GM21723 (cell line): ENCODE results near the gene SPPL2C.

Experiments used
- ATAC-seq: cut with Tn5 transposase; IDR thresholded peaks from one replicate; pipeline ENCODE4 v1.9.1; 2021; ENCODE audit warnings: mild to moderate bottlenecking, moderate library complexity; ENCODE audit not compliant: unreplicated experiment

The SPPL2C gene, protein sequence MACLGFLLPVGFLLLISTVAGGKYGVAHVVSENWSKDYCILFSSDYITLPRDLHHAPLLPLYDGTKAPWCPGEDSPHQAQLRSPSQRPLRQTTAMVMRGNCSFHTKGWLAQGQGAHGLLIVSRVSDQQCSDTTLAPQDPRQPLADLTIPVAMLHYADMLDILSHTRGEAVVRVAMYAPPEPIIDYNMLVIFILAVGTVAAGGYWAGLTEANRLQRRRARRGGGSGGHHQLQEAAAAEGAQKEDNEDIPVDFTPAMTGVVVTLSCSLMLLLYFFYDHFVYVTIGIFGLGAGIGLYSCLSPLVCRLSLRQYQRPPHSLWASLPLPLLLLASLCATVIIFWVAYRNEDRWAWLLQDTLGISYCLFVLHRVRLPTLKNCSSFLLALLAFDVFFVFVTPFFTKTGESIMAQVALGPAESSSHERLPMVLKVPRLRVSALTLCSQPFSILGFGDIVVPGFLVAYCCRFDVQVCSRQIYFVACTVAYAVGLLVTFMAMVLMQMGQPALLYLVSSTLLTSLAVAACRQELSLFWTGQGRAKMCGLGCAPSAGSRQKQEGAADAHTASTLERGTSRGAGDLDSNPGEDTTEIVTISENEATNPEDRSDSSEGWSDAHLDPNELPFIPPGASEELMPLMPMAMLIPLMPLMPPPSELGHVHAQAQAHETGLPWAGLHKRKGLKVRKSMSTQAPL

DNA sequence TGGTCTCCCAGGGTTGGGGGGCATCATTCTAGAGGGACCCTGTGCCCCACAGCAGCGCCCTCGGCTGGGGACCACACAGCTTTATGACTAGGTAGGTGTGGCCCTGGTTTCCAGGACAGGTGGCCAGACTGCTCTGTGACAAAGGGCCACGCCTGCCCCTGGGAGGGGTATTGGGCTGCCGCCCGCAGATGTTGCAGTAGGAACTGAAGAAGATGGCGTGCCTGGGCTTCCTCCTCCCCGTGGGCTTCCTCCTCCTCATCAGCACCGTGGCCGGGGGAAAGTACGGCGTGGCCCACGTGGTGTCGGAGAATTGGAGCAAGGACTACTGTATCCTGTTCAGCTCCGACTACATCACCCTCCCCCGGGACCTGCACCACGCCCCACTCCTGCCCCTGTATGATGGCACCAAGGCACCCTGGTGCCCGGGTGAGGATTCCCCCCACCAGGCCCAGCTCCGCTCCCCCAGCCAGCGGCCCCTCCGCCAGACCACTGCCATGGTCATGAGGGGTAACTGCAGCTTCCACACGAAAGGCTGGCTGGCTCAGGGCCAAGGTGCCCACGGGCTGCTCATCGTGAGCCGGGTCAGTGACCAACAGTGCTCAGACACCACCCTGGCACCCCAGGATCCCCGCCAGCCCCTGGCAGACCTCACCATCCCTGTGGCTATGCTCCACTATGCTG lies at the start of gene SPPL2C:
Gene SPPL2C, plus strand, starts transcription at position 187 of the 681 bp plus-strand sequence. Its CDS starts 26 bp downstream, at position 213.
- ATAC-seq, result no peak

DNA sequence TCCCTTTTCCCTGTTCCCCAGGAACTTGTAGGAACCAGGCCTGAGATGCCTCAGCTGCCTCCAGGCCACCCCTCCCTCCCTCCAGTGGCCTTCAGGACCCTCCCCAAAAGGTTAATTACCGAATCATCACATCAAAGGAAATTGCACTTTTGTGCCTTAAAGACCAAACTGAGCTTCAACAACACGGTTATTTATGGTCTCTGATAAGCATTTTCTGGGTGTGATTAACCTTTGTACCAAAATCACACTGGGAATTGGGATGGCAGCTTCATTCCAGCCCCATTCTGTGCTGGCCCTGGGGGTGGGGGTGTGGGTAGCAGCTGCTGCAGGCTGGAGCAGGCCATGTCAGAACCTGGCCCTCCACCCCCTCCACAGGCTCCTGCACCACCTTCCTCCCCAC lies 43.9 kb upstream of the SPPL2C start:
- ATAC-seq, result no peak

DNA sequence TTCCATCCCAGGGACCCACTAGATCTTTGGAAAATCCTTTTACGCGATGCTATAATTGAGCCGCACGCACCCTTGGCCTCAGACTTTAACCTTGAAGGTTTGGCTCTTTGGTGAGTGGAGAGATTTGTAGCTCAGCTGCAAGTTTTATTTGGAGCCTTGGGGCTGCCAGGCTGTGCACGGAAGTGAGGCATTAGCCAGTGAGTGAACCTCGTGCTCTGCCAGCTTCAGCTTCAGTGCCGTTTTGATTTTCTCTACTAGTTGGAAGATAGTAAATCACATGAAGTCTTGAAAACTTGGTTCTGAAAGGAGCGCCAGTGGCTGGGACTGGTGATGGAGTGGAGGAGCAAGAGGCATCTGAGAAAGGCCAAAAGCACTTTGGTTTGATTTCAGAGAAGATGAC lies 43.3 kb upstream of the SPPL2C start:
- no peak for ATAC-seq

DNA sequence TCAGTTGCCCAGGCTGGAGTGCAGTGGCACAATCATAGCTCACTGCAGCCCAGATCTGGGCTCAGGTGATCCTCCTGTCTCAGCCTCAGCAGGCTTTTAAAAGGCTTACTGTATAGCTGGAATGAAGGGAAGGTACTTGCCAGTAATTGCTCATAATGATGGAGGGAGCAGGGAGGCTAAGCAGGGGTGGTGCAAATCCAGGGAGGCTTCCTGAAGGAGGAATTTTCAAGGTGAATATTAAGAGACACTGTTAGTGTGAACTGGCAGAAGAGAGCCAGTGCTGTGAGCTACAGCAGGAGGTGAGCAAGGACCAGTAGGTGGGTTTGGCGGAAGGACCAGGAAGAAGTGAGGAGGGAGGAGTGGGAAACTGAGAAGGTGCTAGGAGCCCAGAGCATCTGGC lies 35.8 kb upstream of the SPPL2C start:
- ATAC-seq, result no peak

DNA sequence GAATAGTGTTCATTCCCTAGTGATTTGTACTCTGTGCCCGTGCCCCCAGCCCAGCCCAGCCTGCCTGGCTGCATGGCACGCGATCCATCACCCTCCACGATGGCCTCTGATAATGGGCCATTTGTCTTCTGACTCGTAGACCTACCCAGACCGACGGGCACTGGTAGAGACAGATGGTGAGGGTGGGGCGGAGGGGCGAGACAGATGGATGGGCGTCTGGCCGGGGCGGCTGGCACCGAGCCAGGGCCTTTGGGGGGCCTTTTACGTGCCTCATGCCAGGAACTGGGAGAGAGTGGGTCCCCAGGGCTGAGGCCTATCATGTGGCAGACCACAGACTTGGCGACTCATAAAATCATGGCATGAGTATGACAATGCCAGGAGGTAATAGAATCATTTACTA lies 35.2 kb upstream of the SPPL2C start:
- ATAC-seq, result no peak

DNA sequence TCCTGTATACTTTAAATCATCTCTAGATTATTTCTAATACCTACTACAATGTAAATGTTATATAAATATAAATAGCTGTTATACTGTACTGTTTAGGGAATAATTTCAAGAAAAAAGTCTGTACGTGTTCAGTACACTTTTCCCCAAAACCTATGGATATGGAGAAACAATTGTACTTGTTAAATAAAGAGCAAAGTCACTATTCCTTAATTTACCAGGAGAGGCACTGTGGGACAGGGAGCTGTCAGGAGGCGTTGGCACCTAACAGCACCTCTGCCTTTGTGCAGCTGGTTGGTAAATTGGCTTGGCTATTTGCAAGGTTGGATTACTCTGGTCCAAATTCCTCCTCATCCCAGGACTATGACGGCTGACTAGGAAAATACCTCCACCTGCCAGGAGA lies 32.6 kb upstream of the SPPL2C start:
- ATAC-seq, result no peak

DNA sequence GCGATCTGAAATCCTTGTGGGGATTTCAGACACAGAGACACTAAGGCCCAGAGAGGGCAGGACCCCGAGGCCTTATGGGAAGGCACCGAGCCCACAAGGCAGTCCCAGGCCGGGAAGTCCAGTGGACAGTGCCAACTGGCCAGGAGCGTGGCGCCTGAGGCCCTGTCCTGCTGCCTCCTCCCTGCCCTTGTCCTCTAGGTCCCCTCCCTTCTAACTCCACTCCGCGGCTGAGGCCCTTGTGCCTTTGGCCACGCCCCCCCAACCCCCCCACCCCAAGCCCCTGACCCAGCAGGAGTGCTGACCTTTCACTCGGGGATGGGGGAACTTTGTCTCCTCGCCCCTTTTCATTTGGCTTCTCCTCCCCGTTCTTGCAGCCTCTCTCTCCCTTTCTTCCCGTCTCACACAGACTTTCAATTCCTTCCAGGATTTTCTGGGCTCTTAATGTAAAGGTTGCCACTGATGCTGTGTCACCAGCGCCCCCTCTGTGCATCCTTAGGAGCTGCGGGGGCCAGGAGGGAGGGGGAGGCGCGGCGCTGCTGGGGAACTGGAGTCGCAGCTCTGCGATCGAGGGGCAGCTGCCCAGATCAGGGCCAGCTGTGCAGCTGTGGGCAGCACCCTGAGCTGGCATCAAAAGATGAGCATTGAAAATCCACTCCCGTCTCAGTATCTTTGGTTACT lies 31.5 kb upstream of the SPPL2C start:
- no peak for ATAC-seq

DNA sequence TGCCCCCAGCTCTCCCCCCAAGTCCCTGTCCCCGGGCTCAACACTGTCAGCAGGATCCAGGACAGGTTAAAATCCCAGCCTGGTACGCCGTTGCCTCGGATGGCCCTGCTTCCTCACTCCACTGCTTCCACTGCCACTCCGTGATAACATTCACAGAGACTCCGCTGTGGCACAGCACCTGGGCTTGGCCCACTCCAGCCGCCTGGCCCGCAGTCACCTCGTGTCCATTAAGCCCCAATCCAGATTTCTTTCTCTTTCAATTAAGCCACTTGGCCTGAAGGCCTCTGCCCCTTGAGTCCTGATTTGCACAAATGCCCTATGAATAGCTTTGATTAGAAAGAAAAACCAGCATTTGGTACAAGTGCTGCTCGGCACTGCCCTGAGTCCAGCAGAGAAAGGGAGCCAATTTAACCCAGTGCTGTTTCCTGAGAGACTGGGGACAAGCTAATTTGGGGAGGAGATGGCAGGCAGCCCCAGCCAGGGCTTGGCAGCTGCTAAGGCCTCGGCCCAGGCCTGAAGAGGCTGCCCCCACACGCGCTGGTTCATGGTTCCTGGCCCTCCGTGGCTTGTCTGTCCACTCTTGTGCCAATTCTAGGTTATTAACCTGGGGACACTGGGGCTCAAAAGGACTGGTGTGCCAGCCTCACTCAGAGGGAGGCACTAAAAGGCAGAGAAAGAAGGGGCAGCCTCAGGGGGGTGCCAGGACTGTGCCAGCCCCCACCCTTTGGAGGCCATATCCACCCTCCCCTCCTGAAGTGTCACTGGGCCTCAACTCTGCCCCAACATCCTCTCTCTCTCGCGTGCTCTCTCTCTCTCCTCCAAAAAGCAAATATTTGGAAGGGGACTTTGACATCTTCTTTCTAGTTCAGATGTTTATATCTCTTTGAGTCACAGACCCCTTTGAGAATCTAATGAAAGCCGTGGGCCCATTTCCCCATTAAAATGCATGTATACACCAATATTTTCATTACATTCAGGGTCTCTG lies 29.8 kb upstream of the SPPL2C start:
- no peak for ATAC-seq

DNA sequence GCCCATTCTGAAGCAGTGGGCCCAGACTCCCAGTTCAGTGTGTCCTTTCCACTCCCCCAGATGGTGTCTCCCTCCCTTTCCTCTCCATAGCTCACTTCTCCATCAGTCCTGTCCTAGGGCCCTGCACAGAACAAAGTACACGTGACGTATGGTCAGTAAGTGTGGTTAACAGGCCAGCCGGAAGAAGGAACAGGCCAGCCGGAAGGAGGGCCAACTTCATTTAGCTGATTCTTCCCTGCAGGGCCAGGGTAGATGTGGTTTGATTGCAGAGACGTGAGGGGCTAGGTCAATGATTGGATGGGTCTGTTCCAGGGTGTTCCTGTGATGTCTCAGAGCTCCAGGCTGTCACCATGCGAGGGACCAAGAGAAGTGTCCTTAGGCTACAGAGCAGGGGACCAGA lies 28.9 kb upstream of the SPPL2C start:
- ATAC-seq, result no peak

DNA sequence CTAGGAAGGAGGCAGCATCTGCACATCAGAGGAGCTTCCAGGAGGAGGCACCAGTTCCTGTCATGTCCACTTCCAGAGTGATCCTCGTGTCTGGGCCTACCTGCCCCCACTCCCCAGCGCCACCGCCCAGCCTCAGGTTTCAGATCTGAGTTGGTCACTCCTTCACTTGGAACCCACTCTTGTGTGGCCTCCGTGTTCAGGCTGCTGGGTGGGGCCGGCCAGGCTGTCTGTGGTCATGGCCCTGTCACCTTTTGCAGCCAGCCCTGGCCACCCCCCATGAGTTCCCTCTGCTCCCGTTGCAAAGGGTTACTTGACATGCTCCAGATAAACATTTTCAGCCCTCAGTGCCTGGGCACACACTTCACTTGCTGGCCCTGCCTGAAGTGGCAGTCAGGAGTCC lies 26.6 kb upstream of the SPPL2C start:
- ATAC-seq, result no peak

DNA sequence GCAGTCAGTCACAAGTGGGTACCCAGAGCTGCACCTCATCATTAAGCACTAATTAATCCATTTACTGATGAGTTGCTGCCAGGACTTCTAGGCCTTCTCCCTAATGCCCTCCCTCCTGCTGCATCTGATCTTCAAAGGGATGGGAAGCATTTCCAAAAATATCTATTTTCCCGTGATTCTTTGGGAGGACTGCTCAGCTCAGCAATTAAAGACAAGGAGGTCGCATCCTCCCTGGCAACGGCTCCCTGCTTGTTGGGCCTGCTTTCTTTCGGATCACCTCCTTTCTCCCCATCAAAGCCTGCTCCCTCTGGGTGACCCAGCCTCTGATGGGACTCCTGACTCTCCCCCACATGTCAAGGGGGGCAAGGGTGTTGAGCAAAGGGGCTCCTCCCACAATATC lies 26.0 kb upstream of the SPPL2C start:
- ATAC-seq, result no peak

DNA sequence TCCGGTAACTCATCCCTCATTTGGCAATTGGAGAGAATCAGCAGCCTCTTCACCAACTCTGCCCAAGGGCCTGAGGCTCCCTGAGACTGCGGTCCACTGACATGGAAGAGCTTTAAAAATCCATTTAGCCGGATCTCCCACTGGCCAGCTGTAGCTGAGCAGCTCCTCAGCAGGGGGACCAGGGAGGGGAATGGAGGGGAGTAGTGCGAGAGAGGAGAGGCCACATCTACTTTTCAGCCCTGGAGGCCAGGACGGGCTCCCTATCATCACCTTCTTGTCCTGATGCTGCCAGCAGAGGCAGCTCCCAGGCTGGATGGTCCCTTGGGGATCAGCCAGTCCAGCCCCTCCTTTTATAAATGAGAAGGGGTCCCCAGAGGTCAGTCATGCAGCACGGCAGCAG lies 25.0 kb upstream of the SPPL2C start:
- ATAC-seq, result no peak

DNA sequence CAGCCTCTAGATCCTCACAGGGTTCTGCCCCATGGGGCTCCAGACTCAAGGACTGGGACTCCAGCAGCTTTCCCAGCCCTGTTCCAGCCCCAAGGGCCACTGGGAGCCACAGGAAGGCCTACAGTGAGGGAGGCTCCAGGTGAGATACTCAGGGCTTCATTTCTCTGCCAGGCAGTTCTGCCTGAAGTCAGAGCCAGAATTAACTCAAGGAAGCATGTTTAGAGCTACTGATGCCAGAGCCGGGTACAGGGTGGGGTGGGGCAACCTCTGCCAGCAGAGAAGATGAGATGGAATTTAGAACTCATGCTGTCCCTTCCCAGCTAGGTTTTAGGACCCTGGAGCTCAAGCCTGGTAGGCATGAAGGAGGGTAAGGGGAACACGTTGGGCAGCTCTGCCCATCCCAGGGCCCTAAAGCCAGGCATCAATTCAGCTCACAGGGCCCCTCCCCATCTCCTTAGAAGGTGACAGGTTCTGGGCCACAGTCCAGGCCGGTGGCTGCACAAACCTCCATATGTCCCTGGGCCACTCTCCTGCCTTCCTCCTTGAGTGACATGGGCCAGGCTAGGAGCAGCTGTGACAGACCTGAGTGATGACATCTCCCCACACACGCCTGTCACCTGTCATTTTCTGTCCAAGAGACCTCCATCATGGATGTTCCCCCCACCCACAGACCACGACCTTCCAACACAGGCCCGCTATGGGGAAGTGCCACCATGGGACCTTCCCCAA lies 24.5 kb upstream of the SPPL2C start:
- no peak for ATAC-seq

DNA sequence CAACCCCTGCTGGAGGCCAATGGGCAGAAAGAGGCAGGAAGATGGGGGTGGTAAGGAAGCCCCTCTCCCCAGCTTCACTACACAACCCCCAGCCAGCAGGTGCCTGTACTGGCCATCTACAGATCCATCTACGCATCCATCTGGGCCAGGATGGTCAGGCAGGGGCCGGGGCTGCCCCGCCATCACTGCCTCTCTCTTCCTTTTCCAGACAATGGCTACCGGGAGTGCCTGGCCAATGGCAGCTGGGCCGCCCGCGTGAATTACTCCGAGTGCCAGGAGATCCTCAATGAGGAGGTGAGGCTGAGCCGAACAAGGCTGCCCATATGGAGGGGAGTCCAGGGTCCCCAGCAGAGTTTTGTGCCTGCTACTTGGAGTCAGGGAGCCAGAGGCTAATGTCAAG lies 23.5 kb upstream of the SPPL2C start:
- no peak for ATAC-seq

DNA sequence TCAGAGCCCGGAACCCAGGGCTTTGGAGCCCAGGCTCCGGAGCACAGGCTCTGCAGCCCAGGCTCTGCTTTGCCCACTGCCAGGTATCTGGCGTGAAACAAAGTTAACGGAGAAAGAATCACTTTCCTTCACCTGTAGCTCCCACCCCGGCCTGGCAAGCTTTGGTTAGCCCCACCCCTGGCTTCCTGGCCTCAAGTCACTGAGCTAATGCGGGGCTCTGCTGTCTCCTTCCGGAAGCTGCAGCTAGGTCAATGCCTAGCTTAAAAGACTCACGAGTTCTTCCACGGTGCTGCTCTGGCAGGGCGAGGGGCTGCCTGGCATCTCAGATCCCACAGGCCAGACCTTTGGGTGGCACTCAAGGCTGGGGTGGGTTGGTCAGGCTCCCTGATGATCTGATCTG lies 21.1 kb upstream of the SPPL2C start:
- ATAC-seq, result no peak

DNA sequence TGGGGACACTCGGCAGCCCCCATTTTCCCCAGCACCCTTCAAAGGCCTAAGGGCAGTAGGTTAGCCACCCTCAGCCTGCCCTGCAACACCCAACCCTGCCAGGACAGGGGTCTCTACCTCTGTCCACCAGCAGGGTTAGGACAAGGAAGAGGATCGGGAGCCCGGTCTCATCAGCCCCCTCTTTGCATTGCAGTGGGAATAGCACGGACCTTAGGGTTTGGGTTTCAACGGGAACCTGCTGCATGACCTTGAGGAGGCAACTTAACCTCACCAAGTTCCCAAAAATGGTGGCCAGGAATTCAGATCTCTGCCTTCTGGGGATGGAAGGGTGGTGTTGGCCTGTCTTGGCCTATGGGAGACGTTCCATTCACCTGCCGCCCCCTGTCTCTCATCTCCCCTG lies 20.2 kb upstream of the SPPL2C start:
- no peak for ATAC-seq

DNA sequence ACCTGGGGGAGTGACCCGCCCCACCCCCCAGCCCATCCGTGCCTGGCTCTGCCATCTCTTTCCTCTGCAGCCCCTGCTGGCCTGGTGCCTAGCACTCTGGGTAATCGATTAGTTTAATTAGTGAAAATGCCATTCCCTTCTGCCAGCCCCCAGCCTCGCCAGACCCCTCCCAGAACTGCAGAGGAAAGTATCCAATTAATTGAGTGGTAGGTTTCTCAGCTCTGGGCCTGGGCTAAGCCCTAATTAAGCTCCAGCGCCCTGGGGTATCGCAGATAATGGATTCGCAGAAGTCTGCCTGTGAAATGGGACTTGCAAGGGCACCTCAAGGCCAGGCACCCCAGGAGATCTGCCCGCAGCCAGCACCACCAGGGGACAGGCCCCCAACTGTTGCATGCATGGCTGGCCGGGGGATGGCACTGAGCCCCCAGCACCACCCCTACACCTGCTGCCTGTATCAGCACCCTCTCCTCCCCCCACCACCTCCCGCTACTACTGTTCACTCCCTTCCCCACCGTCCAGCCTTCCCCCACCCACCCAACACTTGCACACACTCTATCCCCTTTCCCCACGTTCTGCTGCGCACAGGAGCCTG lies 19.7 kb upstream of the SPPL2C start:
- no peak for ATAC-seq

DNA sequence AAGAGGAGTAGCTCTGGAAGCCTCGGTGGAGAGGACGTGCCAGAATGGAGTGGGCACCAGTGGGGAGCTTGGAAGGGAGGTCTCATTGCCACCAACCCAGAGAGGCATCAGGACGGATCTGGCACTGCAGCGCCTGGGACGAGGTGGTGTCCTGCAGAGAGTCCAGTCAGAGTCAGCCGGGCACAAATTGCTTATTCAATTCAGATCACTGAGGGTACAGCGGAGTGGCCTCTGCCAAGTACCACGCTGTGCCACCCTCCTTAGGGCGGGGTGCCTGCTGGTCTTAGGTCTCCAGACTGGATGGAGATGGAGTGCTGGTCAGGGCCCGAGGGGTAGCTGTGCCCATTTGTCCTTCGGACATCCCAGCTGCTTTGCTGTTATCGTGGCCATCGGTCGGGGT lies 18.9 kb upstream of the SPPL2C start:
- ATAC-seq, result no peak

DNA sequence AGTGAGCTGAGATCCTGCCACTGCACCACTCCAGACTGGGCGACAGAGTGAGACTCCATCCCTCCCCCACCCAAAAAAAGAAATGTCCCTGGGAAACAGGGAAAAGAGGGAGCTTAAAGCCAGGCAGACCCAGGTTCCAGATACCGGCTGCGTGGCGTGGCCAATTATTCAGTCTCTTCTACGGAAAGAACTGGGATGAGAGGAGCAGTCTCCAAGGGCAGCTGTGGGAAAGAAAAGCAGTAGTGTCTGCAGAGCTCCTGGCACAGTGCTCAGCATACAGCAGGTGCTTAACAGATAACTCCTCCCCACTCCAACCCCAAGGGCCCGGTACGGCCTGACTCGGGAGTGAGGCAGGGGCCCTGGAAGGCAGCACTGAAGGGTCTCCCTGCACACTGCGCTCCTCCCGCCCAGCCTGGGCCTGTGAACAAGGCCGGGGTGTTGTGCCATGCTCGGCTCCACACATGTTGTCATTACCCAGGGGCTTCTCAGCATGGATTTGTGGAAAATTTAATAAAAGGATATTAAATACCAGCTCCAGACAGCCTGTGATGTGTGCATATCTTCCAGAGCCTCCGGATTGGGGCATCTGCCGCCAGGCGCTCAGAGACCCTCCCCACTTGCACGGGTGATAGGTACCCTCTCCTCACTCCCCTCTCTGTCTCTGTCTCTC lies 17.6 kb upstream of the SPPL2C start:
- ATAC-seq, result no peak
